Gastroesophageal sphincter (tissue), 4 donors: ENCODE data around the gene FCN2. TPM values are rescaled to one million over a fixed set of nuclear protein-coding genes. Genes with fewer than 3 reads are reported as not detected.

Experiments used
- ATAC-seq: fragments of 150-250 bp; one replicate; pipeline ENCODE4 v1.9.1; 2016; ENCODE audit warnings: mild to moderate bottlenecking, moderate library complexity
- H3K27ac ChIP-seq, 4 donors: fragments of 200-600 bp; sonication (generic) in 3 of 4; 1 replicate in 3 of 4; 2 replicates in 1 of 4; pipeline ENCODE4 v1.5.1; 2016 to 2019
- H3K27me3 ChIP-seq: fragments of 200-600 bp; sonication (generic); one replicate; pipeline ENCODE4 v1.5.1; 2019
- H3K36me3 ChIP-seq, 2 donors: fragments of 200-600 bp; sonication (generic); one replicate each; pipeline ENCODE4 v1.5.1; 2019; ENCODE audit warnings: control low read depth in 1 of 2
- H3K4me1 ChIP-seq, 3 donors: fragments of 200-600 bp; sonication (generic); 1 replicate in 2 of 3; 2 replicates in 1 of 3; pipeline ENCODE4 v1.5.1; 2016 to 2019; ENCODE audit warnings: control low read depth in 2 of 3
- H3K4me3 ChIP-seq, 2 donors: fragments of 200-600 bp; sonication (generic); one replicate each; pipeline ENCODE4 v1.5.1; 2019; ENCODE audit warnings: mild to moderate bottlenecking in 1 of 2, moderate library complexity in 1 of 2
- H3K9me3 ChIP-seq, 3 donors: fragments of 200-600 bp; sonication (generic); one replicate each; pipeline ENCODE4 v1.5.1; 2017 to 2019; ENCODE audit warnings: control low read depth in 2 of 3
- CTCF ChIP-seq, 4 experiments: fragments of 200-600 bp in 2 of 4; fragments of 450-650 bp in 2 of 4; sonication (generic) in 1 of 4; IDR thresholded peaks; one replicate each; pipeline ENCODE4 v1.5.1; 2017 to 2019; ENCODE audit warnings: antibody characterized with exemption in 4 of 4, mild to moderate bottlenecking in 2 of 4, moderate library complexity in 2 of 4
- EP300 ChIP-seq: sonication (generic); formaldehyde crosslinking; IDR thresholded peaks from one replicate; pipeline ENCODE4 v1.6.1; 2017; ENCODE audit warnings: antibody characterized with exemption, mild to moderate bottlenecking
- POLR2A ChIP-seq, 2 donors: fragments of 450-650 bp; IDR thresholded peaks; one replicate each; pipeline ENCODE4 v1.6.1; 2017; ENCODE audit warnings: antibody characterized with exemption in 2 of 2, mild to moderate bottlenecking in 2 of 2, moderate library complexity in 1 of 2
- POLR2AphosphoS5 ChIP-seq: sonication (generic); formaldehyde crosslinking; IDR thresholded peaks from one replicate; pipeline ENCODE4 v1.6.1; 2017; ENCODE audit warnings: antibody characterized with exemption
- WGBS, 2 donors: methylation state at CpG; one replicate each; pipeline ENCODE4 v1.1.5; 2018; ENCODE audit warnings: low coverage in 1 of 2; 5-methylcytosine and 5-hydroxymethylcytosine counted together
- total RNA-seq, 4 donors: library from RNA; depleted of rRNA; stranded (reverse); fragments of >200 nt; gene quantifications; one replicate each; pipeline ENCODE4 v1.1.0, GENCODE V29; 2016

FCN2 gene
- total RNA-seq, 4 donors from 2014 or later: not detected

GRCh38 chr9:134899818-134900217 is 19.2 kb downstream of the FCN2 start:
- H3K27me3 ChIP-seq: peaks cover 5% of the 10 kb centered on the region
- peaks cover 0 to 9% (median 0%) of the 10 kb centered on the region in 3 donors for H3K9me3 ChIP-seq
- no peaks in the 10 kb centered on the region for H3K36me3 ChIP-seq
- peaks cover 0 to 30% (median 16%) of the 10 kb centered on the region in 3 donors for H3K4me1 ChIP-seq
- no peak for ATAC-seq
- no peak for TF ChIP-seq CTCF (IDR thresholded peaks at IDR 0.05)
- TF ChIP-seq POLR2A (IDR thresholded peaks at IDR 0.05): no peak
- no peak for TF ChIP-seq POLR2AphosphoS5
- no peak for TF ChIP-seq EP300
- no peak overlapping the region for H3K27ac ChIP-seq
- 83% methylated on average over 1 of the region's 1 CpG; no CpG with 5 or more reads in 1 of the 2 donors for WGBS, 2 donors
- H3K4me3 ChIP-seq: no peak overlapping the region

- H3K36me3 ChIP-seq: no peaks in the 10 kb centered on the region
- peaks cover 0 to 5% (median 0%) of the 10 kb centered on the region in 3 donors for H3K9me3 ChIP-seq
- no peak overlapping the region for H3K27ac ChIP-seq
- ATAC-seq: no peak
- H3K4me1 ChIP-seq: peaks cover 0 to 3% (median 3%) of the 10 kb centered on the region in 3 donors
- 28 to 31% methylated on average over 3 of the region's 3 CpGs for WGBS, 2 donors
- no peak for TF ChIP-seq CTCF (IDR thresholded peaks at IDR 0.05)
- TF ChIP-seq POLR2AphosphoS5: no peak
- no peak for TF ChIP-seq POLR2A (IDR thresholded peaks at IDR 0.05)
- no peak for TF ChIP-seq EP300
- peaks cover 5% of the 10 kb centered on the region for H3K27me3 ChIP-seq
- H3K4me3 ChIP-seq: no peak overlapping the region
Measured at GRCh38 chr9:134902936-134903335, 22.3 kb downstream of the FCN2 start.

GRCh38 chr9:134908524-134909309 is 28.1 kb downstream of the FCN2 start:
- no peak for ATAC-seq
- no peaks in the 10 kb centered on the region for H3K9me3 ChIP-seq
- WGBS, 2 donors: 57 to 86% methylated on average over 3 of the region's 13 CpGs
- H3K4me3 ChIP-seq: no peak overlapping the region
- H3K27me3 ChIP-seq: peaks cover 43% of the 10 kb centered on the region
- no peak overlapping the region for H3K27ac ChIP-seq
- TF ChIP-seq POLR2AphosphoS5 (no peak), CTCF (IDR thresholded peaks at IDR 0.05) (no peak), POLR2A (IDR thresholded peaks at IDR 0.05) (no peak), EP300 (no peak)
- no peaks in the 10 kb centered on the region for H3K4me1 ChIP-seq
- H3K36me3 ChIP-seq: no peaks in the 10 kb centered on the region

- Histone ChIP-seq H3K27me3 (peaks cover 47% of the 10 kb centered on the region), H3K36me3 (no peaks in the 10 kb centered on the region), H3K9me3 (no peaks in the 10 kb centered on the region), H3K27ac (no peak overlapping the region), H3K4me1 (no peaks in the 10 kb centered on the region), H3K4me3 (no peak overlapping the region)
- ATAC-seq: no peak
- no peak for TF ChIP-seq POLR2A (IDR thresholded peaks at IDR 0.05)
- TF ChIP-seq CTCF (IDR thresholded peaks at IDR 0.05): no peak
- no peak for TF ChIP-seq EP300
- TF ChIP-seq POLR2AphosphoS5: no peak
- WGBS, 2 donors: 82 to 88% methylated on average over 8 to 22 of the region's 24 CpGs
Measured at GRCh38 chr9:134909511-134910481, 29.2 kb downstream of the FCN2 start.
